ENCODE measurements around the gene ECI1.
"Not testable (repeated sequence)": the region's sequence is repeated elsewhere in the genome, so short reads cannot be mapped to it uniquely, and the experiment has no call there.

Gene ECI1

DNA sequence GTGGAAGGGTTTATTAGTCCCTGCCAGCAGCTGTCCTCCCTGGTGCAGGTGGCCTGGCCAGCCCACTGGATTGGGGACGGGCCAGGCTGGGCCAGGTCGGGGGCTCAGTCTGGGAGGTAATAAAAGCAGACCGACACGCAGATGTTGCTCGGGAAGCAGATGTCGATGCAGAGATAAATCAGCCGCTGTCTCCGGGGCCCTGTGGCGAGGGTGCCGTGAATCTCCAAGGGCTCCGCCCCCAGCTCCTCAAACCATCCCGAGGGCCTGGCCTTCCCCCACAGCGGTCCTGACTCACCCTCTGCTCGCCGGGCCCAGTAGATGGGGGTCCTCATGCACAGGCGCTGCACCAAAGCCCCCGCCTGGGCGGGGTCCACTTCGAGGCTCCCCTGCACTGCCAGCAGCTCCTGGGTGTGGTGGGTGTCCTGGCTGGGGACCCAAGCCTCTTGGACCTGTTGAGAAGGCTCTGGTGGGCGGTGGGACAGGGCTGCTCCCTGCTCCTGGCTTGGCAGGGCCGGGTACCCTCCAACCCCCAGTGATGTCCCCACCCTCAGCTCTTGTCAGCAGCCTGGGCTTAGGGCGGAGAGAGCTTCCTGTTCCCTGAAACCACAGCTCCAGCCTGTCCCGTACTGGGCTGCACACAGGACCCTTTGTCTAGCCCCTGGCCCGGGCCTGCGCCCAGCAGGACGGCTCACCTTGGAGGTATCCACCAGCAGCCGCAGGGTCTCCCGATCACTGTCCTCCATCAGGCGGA, 42.0 kb downstream of the ECI1 start:
- DNase-seq: no peak

GRCh38 chr16:2208772-2209171, 42.6 kb downstream of the ECI1 start:
- DNase-seq: no peak

DNA sequence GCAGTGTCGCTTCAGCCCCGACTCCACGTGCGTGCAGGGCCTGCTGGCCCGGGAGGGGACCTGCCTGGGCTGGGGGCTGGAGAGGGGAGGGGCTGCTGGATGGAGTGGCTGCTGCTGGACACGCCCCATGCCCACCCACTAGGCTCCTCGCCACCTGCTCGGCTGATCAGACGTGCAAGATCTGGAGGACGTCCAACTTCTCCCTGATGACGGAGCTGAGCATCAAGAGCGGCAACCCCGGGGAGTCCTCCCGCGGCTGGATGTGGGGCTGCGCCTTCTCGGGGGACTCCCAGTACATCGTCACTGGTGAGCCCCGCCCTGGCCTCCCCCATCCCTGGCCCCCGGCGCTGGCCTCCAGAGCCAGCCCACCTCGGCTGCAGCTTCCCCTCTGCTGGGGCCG, 43.1 kb downstream of the ECI1 start:
- no peak for DNase-seq

- DNase-seq: no peak
Measured at GRCh38 chr16:2207872-2208271, 43.5 kb downstream of the ECI1 start.

- no peak for DNase-seq
Measured at GRCh38 chr16:2206780-2207433, 44.5 kb downstream of the ECI1 start.

DNA sequence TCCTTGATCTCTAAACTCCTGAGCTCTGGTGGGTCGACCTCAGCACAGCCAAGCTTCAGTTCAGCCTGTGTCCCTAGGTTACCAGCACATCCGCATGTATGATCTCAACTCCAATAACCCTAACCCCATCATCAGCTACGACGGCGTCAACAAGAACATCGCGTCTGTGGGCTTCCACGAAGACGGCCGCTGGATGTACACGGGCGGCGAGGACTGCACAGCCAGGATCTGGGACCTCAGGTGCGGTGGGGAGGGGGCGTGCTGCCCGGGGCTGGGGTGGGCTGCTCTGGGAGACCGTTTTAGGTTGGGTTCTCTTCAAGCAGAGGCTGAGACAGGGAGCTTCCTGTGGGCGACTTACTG, 45.0 kb downstream of the ECI1 start:
- DNase-seq: no peak

DNA sequence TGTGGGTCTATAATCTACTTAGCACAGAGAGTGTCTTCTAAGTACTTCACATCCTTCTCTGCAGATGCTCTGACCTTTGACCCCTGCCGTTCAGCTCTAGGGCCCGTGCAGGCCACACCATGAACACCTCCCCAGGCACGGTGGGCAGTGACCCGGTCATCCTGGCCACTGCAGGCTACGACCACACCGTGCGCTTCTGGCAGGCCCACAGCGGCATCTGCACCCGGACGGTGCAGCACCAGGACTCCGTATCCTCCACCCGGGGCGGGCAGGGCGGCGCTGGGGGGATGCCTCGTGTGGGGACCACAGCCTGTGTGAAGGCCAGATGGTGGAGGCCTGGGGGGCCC, 45.4 kb downstream of the ECI1 start:
- DNase-seq: no peak

DNA sequence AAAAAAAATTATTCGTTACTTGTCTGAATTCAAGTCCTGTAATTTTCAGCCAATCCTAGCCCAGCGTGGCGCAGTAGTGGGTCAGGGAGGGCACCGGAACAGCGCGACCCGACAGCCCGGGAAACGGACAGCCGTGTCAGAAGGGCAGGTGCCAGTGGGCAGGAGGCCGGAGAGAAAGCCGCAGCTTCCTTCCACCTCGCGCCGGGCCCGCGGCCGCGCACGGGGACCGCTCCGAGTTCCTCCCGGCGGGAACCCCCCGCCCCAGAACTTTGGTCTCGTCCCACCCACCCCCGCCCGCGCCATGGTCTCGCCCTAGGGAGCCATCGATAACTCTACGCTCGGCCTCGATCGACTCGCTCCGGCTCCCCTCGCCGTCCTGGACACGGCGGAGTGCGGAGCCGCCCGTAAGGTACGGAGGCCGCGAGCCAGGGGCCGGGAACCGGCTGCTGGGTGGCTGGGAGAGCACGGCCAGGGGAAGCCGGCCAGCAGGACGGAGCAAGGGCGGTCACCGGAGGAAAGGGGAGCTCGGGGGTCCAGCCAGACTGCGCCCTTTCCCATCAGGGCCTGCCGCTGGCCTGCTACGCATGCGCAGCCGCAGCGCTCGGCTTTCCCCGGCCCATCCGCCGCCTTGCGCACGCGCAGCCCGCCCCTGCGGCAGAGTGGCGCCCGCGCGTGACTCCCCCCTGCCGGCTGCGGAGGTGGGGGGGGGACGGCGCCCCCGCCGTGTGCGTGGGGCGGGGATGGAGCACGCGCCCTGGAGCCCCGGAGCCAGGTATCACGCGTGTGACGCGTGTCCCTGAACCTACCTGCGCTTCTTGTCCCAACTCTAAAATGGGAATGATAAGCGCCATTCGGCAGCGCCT, 46.1 kb downstream of the ECI1 start, which contains the start of gene MLST8:
Gene MLST8 (plus strand): TSS at position 351 of the 863 bp plus-strand sequence. CDS start 632 bp downstream, outside the sequence.
- no peak for DNase-seq

- no peak for DNase-seq
Measured at GRCh38 chr16:2204416-2205103, 46.8 kb downstream of the ECI1 start.

GRCh38 chr16:2203119-2203688, 48.2 kb downstream of the ECI1 start:
- DNase-seq: not testable (repeated sequence)

DNA sequence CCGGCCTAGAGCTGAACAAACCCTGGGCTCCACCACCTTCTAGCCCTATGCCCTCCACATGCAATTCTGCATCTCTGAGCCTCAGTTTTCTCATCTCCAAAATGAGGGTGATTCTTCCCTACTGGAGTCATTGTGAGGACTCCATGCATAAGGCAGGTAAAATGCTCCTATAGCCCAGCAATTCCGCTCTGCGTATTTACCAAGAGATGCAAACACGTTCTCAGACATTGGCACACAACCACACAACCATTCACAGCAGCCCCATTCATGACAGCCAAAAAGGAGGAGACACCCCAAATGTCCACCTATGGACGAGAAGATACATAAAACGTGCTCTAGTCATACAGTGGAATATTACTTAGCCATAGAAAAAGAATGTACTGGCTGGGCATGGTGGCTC, 51.1 kb downstream of the ECI1 start:
- DNase-seq: no peak

GRCh38 chr16:2199621-2200139, 51.7 kb downstream of the ECI1 start:
- no peak for DNase-seq

GRCh38 chr16:2199095-2199494, 52.3 kb downstream of the ECI1 start:
- DNase-seq: no peak

- DNase-seq: no peak
Measured at GRCh38 chr16:2198283-2198682, 53.1 kb downstream of the ECI1 start.

- DNase-seq: no peak
Measured at GRCh38 chr16:2197765-2198164, 53.6 kb downstream of the ECI1 start.

DNA sequence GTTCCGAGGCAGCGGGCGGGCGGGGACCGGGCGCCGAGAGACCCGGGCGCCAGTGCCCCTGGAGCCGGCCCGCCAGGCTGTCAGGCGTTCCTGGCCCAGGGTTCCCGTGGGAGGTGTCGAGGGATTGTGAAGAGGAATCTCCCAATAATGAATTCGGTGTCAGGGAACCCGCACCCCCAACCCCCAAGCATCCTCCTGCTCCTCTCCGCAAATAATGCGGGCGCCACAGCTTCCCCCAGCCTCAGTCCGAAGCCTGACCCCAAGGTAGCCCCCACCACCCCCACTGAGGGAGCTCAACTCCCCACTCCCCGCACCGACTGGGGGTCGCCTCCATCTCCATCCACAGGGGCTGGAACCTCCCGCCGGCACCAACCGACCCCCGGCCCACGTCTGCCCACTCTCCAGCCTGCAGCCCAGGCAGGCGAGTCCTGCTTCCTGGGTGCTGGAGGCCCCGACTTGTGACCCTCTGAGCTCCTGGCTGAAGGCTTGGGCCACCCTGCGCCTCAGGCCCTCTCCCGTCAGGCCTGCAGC, 54.3 kb downstream of the ECI1 start:
- no peak for DNase-seq

GRCh38 chr16:2196162-2196980, 55.0 kb downstream of the ECI1 start, which contains the start of gene CASKIN1:
Gene CASKIN1, minus strand, starts transcription at chr16:2196605. Its CDS starts 173 bp downstream, at chr16:2196432.
- DNase-seq: no peak

GRCh38 chr16:2195322-2196161, 55.8 kb downstream of the ECI1 start:
- DNase-seq: no peak

DNA sequence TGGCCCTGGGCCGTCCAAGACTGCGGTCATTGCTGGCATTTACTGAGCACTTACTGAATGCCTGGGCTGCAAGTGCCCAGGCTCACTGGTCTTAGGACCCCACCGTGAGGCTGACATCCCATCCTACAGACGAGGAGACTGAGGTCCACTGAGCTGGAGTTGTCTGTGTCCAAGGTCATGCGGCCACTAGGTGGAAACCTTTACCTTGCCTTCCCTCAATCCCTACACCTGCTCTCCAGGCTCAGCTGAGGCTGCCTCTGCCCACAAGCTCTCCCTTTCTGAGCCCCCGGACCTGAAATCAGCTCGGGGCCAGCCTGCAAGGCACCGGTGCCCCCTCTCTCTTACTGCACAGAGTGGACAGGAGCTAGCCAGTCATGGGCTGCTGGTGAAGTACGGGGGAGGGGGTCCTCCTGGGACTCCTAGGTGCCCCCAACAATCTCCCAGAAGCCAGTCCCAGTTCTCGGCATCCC, 56.5 kb downstream of the ECI1 start:
- no peak for DNase-seq
